Transverse colon (tissue), 4 donors: ENCODE measurements around the gene ARHGAP44. TPM values are rescaled to one million over a fixed set of nuclear protein-coding genes. Genes with fewer than 3 reads are reported as not detected.
"Not testable (repeated sequence)": the region's sequence is repeated elsewhere in the genome, so short reads cannot be mapped to it uniquely, and the experiment has no call there.

Experiments used
- DNase-seq: peaks from one replicate; pipeline ENCODE4 v3.0.0-alpha.2; 2019
- H3K27ac ChIP-seq, 4 donors: fragments of 200-600 bp; sonication (generic); 2 replicates each; pipeline ENCODE4 v1.5.1; 2016 to 2018; ENCODE audit warnings: inconsistent platforms in 4 of 4
- H3K27me3 ChIP-seq: fragments of 200-600 bp; sonication (generic); 2 replicates; pipeline ENCODE4 v1.5.1; 2017; ENCODE audit warnings: inconsistent platforms
- H3K36me3 ChIP-seq, 4 donors: fragments of 200-600 bp; sonication (generic); 2 replicates each; pipeline ENCODE4 v1.5.1; 2017 to 2019; ENCODE audit warnings: inconsistent platforms in 4 of 4
- H3K4me1 ChIP-seq, 4 donors: fragments of 200-600 bp; sonication (generic); 2 replicates each; pipeline ENCODE4 v1.5.1; 2017 to 2020; ENCODE audit warnings: inconsistent platforms in 4 of 4
- H3K4me3 ChIP-seq, 4 donors: fragments of 200-600 bp; sonication (generic); 1 replicate in 1 of 4; 2 replicates in 3 of 4; pipeline versions ENCODE4 v1.5.1 to v1.6.1; 2017 to 2019; ENCODE audit warnings: inconsistent platforms in 4 of 4
- H3K9me3 ChIP-seq, 2 donors: fragments of 200-600 bp; sonication (generic); 2 replicates each; pipeline ENCODE4 v1.5.1; 2017 to 2019; ENCODE audit warnings: inconsistent platforms in 2 of 2
- CTCF ChIP-seq, 5 experiments: fragments of 200-600 bp in 3 of 5; fragments of 450-650 bp in 2 of 5; sonication (generic) in 3 of 5; IDR thresholded peaks; 1 replicate in 2 of 5; 2 replicates in 3 of 5; pipeline ENCODE4 v1.5.1; 2016 to 2017; ENCODE audit warnings: antibody characterized with exemption in 5 of 5, inconsistent platforms in 3 of 5, mild to moderate bottlenecking in 2 of 5, moderate library complexity in 1 of 5
- EP300 ChIP-seq: sonication (generic); formaldehyde crosslinking; IDR thresholded peaks from one replicate; pipeline ENCODE4 v1.6.1; 2017; ENCODE audit warnings: antibody characterized with exemption, low read depth
- POLR2A ChIP-seq: fragments of 450-650 bp; IDR thresholded peaks from one replicate; pipeline ENCODE4 v1.6.1; 2016; ENCODE audit warnings: antibody characterized with exemption, mild to moderate bottlenecking, moderate library complexity
- POLR2AphosphoS5 ChIP-seq, 3 donors: sonication (generic); formaldehyde crosslinking; IDR thresholded peaks; one replicate each; pipeline ENCODE4 v1.6.1; 2016; ENCODE audit warnings: antibody characterized with exemption in 3 of 3
- WGBS, 2 donors: methylation state at CpG; one replicate each; pipeline ENCODE4 v1.1.5; 2018; ENCODE audit warnings: low coverage in 1 of 2; 5-methylcytosine and 5-hydroxymethylcytosine counted together
- in situ Hi-C, 4 donors: fragments of 200-750 bp; cut with MboI; loops; one replicate each; pipeline versions ENCODE4 v1.15.0 to v1.15.1; 2017; ENCODE audit warnings: low sequenced_read_pairs in 3 of 4, low pct_ligation_motif_present in 1 of 4, low pct_unique_long_range_greater_than_20kb in 1 of 4
- intact Hi-C: fragments of 100-400 bp; cut with DNase I; formaldehyde crosslinking; loops from one replicate; pipeline ENCODE4 v1.15.1; 2023; ENCODE audit warnings: low total_unique reads
- total RNA-seq, 4 donors: library from RNA; depleted of rRNA; stranded (reverse); fragments of >200 nt; gene quantifications; one replicate each; pipeline ENCODE4 v1.1.0, GENCODE V29; 2016

ARHGAP44 gene
- total RNA-seq, 4 donors from 2014 or later = 29.2 to 107 (median 53.9) TPM

- TF ChIP-seq CTCF (IDR thresholded peaks at IDR 0.05) (no peak), EP300 (no peak), POLR2AphosphoS5 (IDR thresholded peaks at IDR 0.05) (no peak), POLR2A (no peak)
- no peak overlapping the region for H3K27ac ChIP-seq
- H3K4me3 ChIP-seq = no peak overlapping the region
- H3K4me1 ChIP-seq = peaks cover 0 to 16% (median 5%) of the 10 kb centered on the region in 4 donors
- WGBS, 2 donors = 79 to 84% methylated on average over 2 to 3 of the region's 3 CpGs
- in situ Hi-C loops = no loop called here
- H3K36me3 ChIP-seq = no peaks in the 10 kb centered on the region
- no peaks in the 10 kb centered on the region for H3K9me3 ChIP-seq
- no peak for DNase-seq
- no peaks in the 10 kb centered on the region for H3K27me3 ChIP-seq
- intact Hi-C loops = no loop called here
Observed at GRCh38 chr17:12865769-12866168, 76.5 kb downstream of the ARHGAP44 start.

DNA sequence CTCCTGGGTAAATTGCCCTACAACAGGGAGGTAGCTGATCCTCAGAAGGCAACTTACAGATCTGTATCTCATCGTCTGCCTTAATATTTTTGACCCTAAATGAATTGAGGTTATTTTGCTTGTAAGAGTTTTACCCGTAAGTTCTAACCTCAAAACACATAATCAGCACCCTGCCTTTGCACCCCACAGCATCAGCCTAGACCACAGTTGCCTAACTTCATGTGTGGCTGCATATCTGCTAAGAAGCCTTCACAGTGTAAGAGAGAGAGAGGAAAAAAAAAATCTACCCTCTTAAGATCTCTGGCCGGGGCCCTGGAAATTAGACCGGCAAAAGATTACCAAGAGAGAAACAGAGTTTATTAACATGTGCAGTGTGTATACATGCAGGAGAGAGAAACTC is 76.9 kb downstream of the ARHGAP44 start:
- intact Hi-C loops (no loop called here), in situ Hi-C loops (no loop called here)
- no peaks in the 10 kb centered on the region for H3K9me3 ChIP-seq
- H3K36me3 ChIP-seq = no peaks in the 10 kb centered on the region
- peaks cover 0 to 16% (median 5%) of the 10 kb centered on the region in 4 donors for H3K4me1 ChIP-seq
- no peaks in the 10 kb centered on the region for H3K27me3 ChIP-seq
- no peak overlapping the region for H3K27ac ChIP-seq
- no peak overlapping the region for H3K4me3 ChIP-seq
- TF ChIP-seq POLR2A (no peak), POLR2AphosphoS5 (IDR thresholded peaks at IDR 0.05) (no peak), CTCF (IDR thresholded peaks at IDR 0.05) (no peak), EP300 (no peak)
- 71 to 84% methylated on average over 4 of the region's 4 CpGs for WGBS, 2 donors
- no peak for DNase-seq

GRCh38 chr17:12867726-12868125 is 78.4 kb downstream of the ARHGAP44 start:
- no peaks in the 10 kb centered on the region for H3K36me3 ChIP-seq
- DNase-seq = no peak
- peaks cover 0 to 16% (median 5%) of the 10 kb centered on the region in 4 donors for H3K4me1 ChIP-seq
- 75 to 80% methylated on average over 4 to 5 of the region's 5 CpGs for WGBS, 2 donors
- no peak overlapping the region for H3K27ac ChIP-seq
- intact Hi-C loops (no loop called here), in situ Hi-C loops (no loop called here)
- H3K4me3 ChIP-seq = no peak overlapping the region
- H3K9me3 ChIP-seq = peaks cover 0 to 5% of the 10 kb centered on the region in 2 donors
- TF ChIP-seq POLR2A = no peak
- H3K27me3 ChIP-seq = no peaks in the 10 kb centered on the region

DNA sequence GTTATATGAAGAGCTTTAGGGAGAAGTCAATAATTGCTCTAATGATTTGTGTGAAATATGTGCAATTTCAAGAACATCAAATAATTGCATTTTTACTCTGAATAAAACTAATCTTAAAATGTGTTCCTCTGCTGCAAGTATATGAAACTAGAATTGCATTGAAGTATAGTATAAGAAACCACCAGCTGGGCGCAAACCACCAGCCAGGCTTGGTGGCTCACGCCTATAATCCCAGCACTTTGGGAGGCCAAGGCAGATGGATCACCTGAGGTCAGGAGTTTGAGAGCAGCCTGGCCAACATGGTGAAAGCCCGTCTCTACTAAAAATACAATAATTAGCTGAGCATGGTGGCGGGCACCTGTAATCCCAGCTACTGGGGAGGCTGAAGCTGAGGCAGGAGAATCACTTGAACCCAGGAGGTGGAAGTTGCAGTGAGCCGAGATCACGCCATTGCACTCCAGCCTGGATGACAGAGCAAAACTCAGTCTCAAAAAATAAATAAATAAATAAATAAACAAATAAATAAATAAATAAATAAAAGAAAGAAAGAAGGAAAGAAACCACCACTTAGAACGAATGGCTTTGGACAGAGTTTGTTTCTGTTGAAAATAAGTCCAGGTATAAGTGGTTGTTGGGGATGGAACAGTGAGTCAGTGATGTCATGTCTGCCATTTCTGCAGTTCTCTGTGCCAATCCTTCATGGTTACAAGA is 84.3 kb downstream of the ARHGAP44 start:
- H3K4me1 ChIP-seq, H3K27me3 ChIP-seq, intact Hi-C loops, H3K9me3 ChIP-seq, H3K36me3 ChIP-seq, in situ Hi-C loops, H3K4me3 ChIP-seq, H3K27ac ChIP-seq, DNase-seq: not testable (repeated sequence)
- WGBS, 2 donors = 75 to 88% methylated on average over 1 to 7 of the region's 7 CpGs

GRCh38 chr17:12877953-12878669 is 88.8 kb downstream of the ARHGAP44 start:
- Histone ChIP-seq H3K27ac (no peak overlapping the region), H3K4me1 (no peaks in the 10 kb centered on the region), H3K9me3 (no peaks in the 10 kb centered on the region), H3K4me3 (no peak overlapping the region), H3K36me3 (no peaks in the 10 kb centered on the region), H3K27me3 (no peaks in the 10 kb centered on the region)
- TF ChIP-seq POLR2A (no peak), CTCF (IDR thresholded peaks at IDR 0.05) (no peak), EP300 (no peak), POLR2AphosphoS5 (IDR thresholded peaks at IDR 0.05) (no peak)
- in situ Hi-C loops = no loop called here
- intact Hi-C loops = no loop called here
- 69 to 92% methylated on average over 7 to 8 of the region's 8 CpGs for WGBS, 2 donors
- DNase-seq = no peak

- H3K9me3 ChIP-seq, H3K27me3 ChIP-seq, H3K36me3 ChIP-seq, H3K4me3 ChIP-seq, DNase-seq, H3K4me1 ChIP-seq, in situ Hi-C loops, H3K27ac ChIP-seq, intact Hi-C loops: not testable (repeated sequence)
- 86 to 91% methylated on average over 5 of the region's 5 CpGs for WGBS, 2 donors
Observed at GRCh38 chr17:12879096-12879495, 89.8 kb downstream of the ARHGAP44 start.
